NOMO-1 (cell line): ENCODE measurements around the gene THSD7A.
A peak's percentile ranks its signal among the peaks of the same experiment; 100 is the strongest.

ENCODE experiments used
- DNase-seq, 2 experiments: peaks; one replicate each; lab custom pipeline; 2025; ENCODE audit not compliant: unreplicated experiment in 2 of 2; lab: John Stamatoyannopoulos, UW

The THSD7A gene

DNA sequence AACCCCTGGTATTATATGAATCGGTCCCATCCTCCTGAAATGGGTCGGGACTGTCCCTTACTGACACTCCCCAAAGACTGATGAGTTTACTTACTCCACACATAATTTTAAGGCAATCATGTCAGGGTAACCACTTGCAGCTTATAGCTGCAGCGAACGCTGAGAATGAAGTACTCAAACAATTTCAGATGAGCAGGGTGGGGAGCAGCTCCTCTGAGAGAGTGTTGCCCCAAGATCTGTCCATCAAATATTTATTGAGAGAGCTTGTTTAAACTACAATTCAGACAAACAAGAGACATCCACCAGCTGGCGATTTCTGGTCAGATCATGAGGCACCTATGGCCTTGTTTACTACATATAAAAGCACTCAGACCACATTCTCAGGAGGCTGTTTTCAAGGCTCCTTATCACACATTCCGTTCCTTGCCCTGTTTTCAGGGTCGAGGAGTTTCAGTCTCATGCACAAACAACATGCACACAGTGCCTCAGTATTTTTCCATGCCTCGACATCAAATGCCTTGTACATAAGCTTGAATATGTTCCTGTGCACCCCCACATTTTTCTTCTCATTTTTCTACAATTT is 80.1 kb downstream of the THSD7A start:
- DNase-seq: no peak

- DNase-seq: no peak
These were observed 80.7 kb downstream of the THSD7A start for GRCh38 chr7:11751315-11751714.

- DNase-seq: peak; percentile 50 to 85
These were observed 81.8 kb downstream of the THSD7A start for GRCh38 chr7:11750191-11750590.

DNA sequence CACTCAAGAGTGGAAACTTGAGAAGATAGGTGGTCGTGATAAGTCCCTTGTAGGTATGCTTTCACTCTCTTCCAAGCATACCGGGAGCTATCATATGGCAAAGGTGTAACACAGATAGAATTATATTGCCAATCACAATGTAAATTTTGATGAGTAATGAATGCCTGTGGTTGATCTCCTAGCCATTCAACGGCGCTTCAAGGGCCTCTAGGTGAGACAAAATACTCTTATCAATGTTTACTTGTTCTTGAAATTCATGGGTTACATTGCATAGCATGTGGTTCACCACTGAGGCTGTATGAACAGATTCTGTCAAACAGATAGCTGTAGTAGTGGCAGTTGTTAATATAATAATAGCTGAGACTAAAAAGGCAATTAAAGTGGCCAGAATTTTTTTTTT is 82.4 kb downstream of the THSD7A start:
- no peak for DNase-seq

DNA sequence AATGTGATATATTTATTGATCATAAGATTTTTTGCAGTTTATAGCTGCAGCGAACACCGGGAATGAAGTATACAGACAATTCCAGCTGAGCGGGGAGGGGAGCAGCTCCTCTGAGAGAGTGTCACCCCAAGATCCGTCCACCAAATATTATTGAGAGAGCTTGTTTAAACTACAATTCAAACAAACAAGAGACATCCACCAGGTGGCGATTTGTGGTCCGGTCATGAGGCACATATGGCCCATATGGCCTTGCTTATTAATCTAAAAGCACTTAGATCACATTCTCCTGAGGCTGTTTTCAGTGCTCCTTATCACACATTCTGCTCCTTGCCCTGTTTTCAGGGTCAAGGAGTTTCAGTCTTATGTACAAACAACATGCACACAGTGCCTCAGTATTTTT is 83.1 kb downstream of the THSD7A start:
- DNase-seq: no peak

DNA sequence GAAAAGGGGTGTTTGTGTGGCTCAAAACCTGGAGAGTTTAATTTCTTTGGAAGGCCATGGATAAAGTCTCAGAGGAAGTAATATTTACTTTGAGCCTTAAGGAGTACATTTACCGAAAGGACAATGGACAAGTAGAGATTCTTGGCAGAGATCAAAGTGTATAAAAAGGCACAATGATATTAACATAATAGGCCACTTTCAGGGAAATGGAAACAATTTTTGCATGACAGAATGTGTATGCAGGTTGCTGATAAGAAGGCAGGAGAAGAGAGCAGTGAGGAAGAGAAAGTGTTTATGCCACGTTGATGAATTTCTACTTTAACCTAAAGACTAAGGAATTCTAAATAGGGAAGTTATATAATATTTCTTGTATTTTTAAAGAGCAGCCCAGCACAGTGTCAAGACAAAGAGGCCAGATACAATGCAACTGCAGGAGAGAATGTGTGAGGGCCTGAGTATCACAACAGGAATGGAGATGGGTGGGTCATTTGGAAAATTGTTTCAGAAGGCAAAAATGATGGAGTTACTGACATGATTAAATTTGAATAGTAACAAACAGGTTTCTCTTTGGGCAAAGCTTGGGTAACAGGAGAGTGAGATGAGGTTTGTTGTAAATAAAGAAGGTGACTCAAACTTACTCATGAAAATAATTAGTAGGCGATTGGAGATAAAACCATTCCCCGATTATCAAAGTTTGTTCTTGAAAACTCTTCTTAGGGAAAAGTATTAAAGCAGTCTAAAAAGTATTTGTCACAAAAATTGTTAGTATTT is 84.1 kb downstream of the THSD7A start:
- DNase-seq: no peak

GRCh38 chr7:11746591-11746990 is 85.4 kb downstream of the THSD7A start:
- DNase-seq: no peak

DNA sequence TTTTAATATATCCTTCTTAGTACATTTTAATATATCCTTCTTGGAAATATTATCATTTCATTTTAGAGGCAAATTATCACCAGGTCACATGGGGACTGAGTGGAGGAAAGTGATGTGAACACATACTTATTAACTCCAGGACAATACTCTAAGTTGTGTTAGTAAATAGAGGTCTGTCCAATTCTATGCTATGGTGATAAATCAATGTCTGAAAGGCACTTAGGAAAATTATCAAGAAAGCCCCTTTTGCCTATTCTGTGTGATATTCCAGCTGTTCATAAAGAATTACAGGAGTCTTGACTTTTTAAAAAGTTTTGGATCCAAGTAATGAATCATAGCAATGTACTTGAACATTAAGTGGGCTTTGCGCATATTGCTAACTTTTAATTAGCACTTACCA is 88.5 kb downstream of the THSD7A start:
- DNase-seq: no peak

DNA sequence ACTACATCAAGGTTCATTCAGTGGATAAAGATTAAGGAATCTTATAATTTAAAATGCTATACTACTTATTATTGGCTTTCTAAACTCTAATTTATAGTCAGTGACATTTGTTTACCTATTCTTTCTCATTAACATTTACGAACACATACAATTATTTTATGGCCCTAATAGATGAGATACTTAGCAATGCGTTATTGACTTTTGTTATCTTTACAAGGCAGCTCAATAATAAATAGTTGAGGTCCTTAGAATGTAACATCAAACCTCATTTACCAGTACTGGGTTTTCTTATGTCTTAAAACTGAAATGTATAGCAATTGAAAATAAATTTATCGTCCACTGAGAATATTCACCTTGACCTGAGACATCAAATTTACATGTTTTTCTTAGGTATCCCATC is 89.0 kb downstream of the THSD7A start:
- no peak for DNase-seq

GRCh38 chr7:11742496-11742895 is 89.5 kb downstream of the THSD7A start:
- no peak for DNase-seq

GRCh38 chr7:11737723-11738122 is 94.3 kb downstream of the THSD7A start:
- DNase-seq: no peak

GRCh38 chr7:11732207-11732606 is 99.8 kb downstream of the THSD7A start:
- no peak for DNase-seq

GRCh38 chr7:11730725-11731124 is 101.3 kb downstream of the THSD7A start:
- DNase-seq: no peak

DNA sequence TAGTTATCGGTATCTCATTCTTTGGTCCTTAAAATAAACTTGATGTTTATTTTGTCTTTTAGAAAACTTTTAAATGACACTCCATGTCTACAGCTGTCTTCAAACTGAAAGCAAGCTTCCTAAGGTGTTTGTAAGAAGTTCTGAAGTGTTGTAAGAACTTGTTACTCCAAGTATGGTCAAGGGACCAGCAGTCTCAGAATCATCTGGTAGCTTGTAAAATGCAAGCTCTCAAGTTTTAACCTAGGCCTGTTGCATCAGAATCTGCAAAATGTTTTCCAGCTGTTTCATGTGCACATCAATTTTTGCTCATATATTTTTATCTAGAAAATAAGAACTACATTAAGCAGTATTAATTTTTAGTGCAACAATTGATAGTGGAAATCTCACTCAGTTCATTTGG is 104.1 kb downstream of the THSD7A start:
- DNase-seq: no peak

DNA sequence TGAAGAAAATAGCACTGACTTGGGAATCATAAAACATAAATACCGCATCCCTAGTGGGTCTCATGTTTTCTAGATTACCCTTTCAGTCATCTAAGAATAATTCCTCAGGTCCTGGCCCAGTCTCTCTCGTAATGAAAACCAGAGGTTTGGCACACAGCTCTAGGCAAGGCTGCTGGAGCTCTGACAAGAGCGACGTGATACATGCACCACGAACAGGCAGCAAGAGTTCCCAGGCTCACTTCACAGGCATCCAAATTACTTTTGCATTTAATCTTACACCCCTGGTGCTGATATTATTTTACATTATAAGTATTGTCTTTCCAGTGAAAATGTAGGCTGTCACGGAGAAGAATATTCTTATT is 105.2 kb downstream of the THSD7A start:
- no peak for DNase-seq

GRCh38 chr7:11726001-11726793 is 105.8 kb downstream of the THSD7A start:
- DNase-seq: no peak

- no peak for DNase-seq
These were observed 115.8 kb downstream of the THSD7A start for GRCh38 chr7:11716185-11716584.

- DNase-seq: no peak
These were observed 117.3 kb downstream of the THSD7A start for GRCh38 chr7:11714676-11715075.

DNA sequence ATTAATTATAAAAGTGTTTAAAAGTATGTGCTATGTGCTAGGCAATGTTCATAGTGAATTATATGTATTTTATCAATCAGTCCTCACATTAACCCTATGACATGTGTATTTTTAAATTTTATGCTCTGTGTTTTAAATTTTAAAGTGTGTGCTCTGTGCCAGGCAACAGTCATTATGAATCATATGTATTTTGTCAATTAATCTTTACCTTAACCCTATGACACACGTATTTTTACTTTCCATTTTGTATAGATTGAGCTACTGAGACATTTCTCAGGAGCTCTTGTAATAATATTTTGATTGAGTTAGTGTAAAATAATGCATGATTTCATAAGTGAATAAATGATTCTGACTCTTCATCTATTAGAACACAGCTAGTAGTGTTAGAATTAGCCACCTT is 117.8 kb downstream of the THSD7A start:
- DNase-seq: no peak

DNA sequence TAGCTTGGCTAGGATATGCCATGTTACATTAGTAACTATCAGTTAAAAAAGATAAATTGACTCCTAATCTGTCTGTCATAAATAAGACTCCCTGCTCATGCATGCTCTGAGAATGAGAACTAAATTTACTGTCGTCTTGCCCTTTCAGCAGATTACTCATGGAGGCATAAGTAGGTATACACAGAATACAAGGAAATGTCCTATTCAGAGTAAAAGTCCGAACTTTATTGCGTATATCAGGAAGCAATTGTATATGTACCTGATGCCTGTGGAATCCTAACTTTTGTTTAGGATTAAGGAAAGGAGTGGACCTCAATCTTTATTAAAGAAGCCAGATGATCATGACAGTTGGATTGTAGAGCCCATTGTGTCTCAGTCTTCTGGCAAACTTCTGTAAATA is 118.6 kb downstream of the THSD7A start:
- no peak for DNase-seq

- DNase-seq: no peak
These were observed 121.6 kb downstream of the THSD7A start for GRCh38 chr7:11710377-11710776.

DNA sequence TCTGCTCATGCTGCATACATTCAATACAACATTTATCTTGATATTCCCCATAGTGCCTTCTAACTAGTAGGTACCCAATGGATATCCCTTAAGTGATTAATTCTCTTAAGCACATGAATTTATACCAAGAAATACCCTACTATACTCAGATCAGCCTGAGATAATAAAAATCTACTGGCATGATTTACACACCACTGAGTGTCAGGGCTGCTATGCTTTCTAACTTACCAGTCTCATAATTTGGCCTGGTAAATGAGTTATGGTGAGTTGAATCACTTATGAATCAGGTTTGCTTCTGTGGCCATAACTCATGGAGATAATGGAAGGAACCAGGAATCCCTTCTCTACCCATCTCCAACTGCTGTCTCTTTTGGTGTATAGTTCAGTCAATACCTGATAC is 122.8 kb downstream of the THSD7A start:
- DNase-seq: no peak
